Endodermal cell (in vitro differentiated cells): ENCODE measurements around the gene STEAP1B. TPM values are rescaled to one million over a fixed set of nuclear protein-coding genes. Genes with fewer than 3 reads are reported as not detected.

ENCODE experiments used
- DNase-seq: peaks from one replicate; pipeline ENCODE4 v3.0.0-alpha.2; 2017
- H3K27ac ChIP-seq: 2 replicates; pipeline ENCODE4 v1.5.1; 2013; ENCODE audit warnings: mild to moderate bottlenecking, low read depth, low read length, moderate library complexity
- H3K27me3 ChIP-seq: 2 replicates; pipeline ENCODE4 v1.6.1; 2013; ENCODE audit warnings: mild to moderate bottlenecking, low read length, moderate library complexity; ENCODE audit not compliant: insufficient read depth, control insufficient read depth, poor library complexity, severe bottlenecking
- H3K36me3 ChIP-seq: 2 replicates; pipeline ENCODE4 v1.7.0; 2013; ENCODE audit warnings: mild to moderate bottlenecking, low read length, moderate library complexity; ENCODE audit not compliant: control insufficient read depth, insufficient read depth
- H3K4me1 ChIP-seq: one replicate; pipeline ENCODE4 v1.7.0; 2013; ENCODE audit warnings: low read length; ENCODE audit not compliant: control insufficient read depth, insufficient read depth
- H3K4me3 ChIP-seq: 2 replicates; pipeline ENCODE4 v1.5.1; 2013; ENCODE audit warnings: mild to moderate bottlenecking, low read length, moderate library complexity
- H3K9ac ChIP-seq: 2 replicates; pipeline ENCODE4 v1.6.1; 2013; ENCODE audit warnings: mild to moderate bottlenecking, low read length, moderate library complexity; ENCODE audit not compliant: poor library complexity, severe bottlenecking; ENCODE audit errors: extremely low read depth
- H3K9me3 ChIP-seq: 2 replicates; pipeline ENCODE4 v1.6.1; 2013; ENCODE audit warnings: mild to moderate bottlenecking, low read length, moderate library complexity; ENCODE audit not compliant: control insufficient read depth
- H3K27ac Mint-ChIP-seq: 2 replicates; pipeline ENCODE4 v1.8.0; 2020; ENCODE audit warnings: mixed read lengths
- H3K27me3 Mint-ChIP-seq: 2 replicates; pipeline ENCODE4 v1.8.0; 2021; ENCODE audit warnings: mild to moderate bottlenecking, mixed read lengths; ENCODE audit not compliant: insufficient read depth
- H3K36me3 Mint-ChIP-seq: 2 replicates; pipeline ENCODE4 v1.8.0; 2020; ENCODE audit warnings: low read depth, mixed read lengths
- H3K4me1 Mint-ChIP-seq: 2 replicates; pipeline ENCODE4 v1.8.0; 2020; ENCODE audit warnings: mixed read lengths
- H3K4me3 Mint-ChIP-seq: 2 replicates; pipeline ENCODE4 v1.8.0; 2020; ENCODE audit warnings: mild to moderate bottlenecking, moderate library complexity, mixed read lengths
- H3K9me3 Mint-ChIP-seq: 2 replicates; pipeline ENCODE4 v1.8.0; 2020; ENCODE audit warnings: mild to moderate bottlenecking, mixed read lengths
- WGBS, 2 experiments: methylation state at CpG; one replicate each; pipeline versions ENCODE4 v1.1.5 to v1.1.7; 2013; ENCODE audit warnings: missing lambda C conversion rate in 2 of 2, mixed read lengths in 1 of 2; ENCODE audit not compliant: insufficient coverage in 1 of 2, insufficient read length in 1 of 2; 5-methylcytosine and 5-hydroxymethylcytosine counted together
- total RNA-seq, 2 donors: library from RNA; stranded (reverse); fragmentation: NEBNext Ultra II Directional in 1 of 2; extraction: Animal tissue kit (Norgen Biotek cat#: 25700) in 1 of 2; gene quantifications; 2 replicates in 1 of 2; 3 replicates in 1 of 2; pipeline ENCODE4 v1.2.1, GENCODE V29; 2021
- TF ChIP-seq, protein P1 (sequence below): fragments of 200-600 bp; sonication (generic); conservative IDR thresholded peaks from 2 replicates; pipeline ENCODE4 v1.5.0; 2021; ENCODE audit warnings: antibody characterized with exemption, mild to moderate bottlenecking

Gene STEAP1B
- total RNA-seq, 2 donors from 2014 or later: 30.5 to 54.2 TPM

DNA sequence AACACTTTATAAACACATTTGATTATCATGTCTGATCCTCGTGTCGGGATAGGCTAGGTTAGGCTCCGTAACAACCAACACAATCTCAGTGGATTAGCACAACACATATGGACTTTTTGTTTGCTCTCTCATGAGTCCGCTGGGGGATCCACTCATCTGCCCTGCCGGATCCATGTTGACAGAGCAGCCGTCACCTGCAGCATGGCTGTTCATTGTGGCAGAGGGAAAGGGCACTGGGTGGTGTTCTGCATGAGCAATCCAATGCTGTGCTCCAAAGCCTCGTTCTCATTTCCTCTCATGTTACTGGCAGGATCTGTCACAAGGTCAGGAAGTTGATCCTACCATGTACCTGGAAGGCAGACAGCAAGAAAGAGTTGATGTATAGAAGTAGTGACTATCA, 80.5 kb downstream of the STEAP1B start:
- H3K4me1 ChIP-seq: no peaks in the 10 kb centered on the region
- Mint-ChIP-seq H3K4me1 (peaks cover 6% of the 10 kb centered on the region), H3K4me3 (no peak overlapping the region), H3K27ac (no peak overlapping the region), H3K9me3 (no peaks in the 10 kb centered on the region), H3K36me3 (peaks cover 25% of the 10 kb centered on the region), H3K27me3 (no peaks in the 10 kb centered on the region)
- no peak overlapping the region for H3K4me3 ChIP-seq
- H3K9ac ChIP-seq: no peak overlapping the region
- no peaks in the 10 kb centered on the region for H3K36me3 ChIP-seq
- 94 to 100% methylated on average over 5 to 7 of the region's 7 CpGs for WGBS, 2 experiments
- no peaks in the 10 kb centered on the region for H3K27me3 ChIP-seq
- H3K27ac ChIP-seq: no peak overlapping the region
- H3K9me3 ChIP-seq: no peaks in the 10 kb centered on the region
- no peak for DNase-seq
- TF ChIP-seq, protein P1, sequence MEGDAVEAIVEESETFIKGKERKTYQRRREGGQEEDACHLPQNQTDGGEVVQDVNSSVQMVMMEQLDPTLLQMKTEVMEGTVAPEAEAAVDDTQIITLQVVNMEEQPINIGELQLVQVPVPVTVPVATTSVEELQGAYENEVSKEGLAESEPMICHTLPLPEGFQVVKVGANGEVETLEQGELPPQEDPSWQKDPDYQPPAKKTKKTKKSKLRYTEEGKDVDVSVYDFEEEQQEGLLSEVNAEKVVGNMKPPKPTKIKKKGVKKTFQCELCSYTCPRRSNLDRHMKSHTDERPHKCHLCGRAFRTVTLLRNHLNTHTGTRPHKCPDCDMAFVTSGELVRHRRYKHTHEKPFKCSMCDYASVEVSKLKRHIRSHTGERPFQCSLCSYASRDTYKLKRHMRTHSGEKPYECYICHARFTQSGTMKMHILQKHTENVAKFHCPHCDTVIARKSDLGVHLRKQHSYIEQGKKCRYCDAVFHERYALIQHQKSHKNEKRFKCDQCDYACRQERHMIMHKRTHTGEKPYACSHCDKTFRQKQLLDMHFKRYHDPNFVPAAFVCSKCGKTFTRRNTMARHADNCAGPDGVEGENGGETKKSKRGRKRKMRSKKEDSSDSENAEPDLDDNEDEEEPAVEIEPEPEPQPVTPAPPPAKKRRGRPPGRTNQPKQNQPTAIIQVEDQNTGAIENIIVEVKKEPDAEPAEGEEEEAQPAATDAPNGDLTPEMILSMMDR: no peak

DNA sequence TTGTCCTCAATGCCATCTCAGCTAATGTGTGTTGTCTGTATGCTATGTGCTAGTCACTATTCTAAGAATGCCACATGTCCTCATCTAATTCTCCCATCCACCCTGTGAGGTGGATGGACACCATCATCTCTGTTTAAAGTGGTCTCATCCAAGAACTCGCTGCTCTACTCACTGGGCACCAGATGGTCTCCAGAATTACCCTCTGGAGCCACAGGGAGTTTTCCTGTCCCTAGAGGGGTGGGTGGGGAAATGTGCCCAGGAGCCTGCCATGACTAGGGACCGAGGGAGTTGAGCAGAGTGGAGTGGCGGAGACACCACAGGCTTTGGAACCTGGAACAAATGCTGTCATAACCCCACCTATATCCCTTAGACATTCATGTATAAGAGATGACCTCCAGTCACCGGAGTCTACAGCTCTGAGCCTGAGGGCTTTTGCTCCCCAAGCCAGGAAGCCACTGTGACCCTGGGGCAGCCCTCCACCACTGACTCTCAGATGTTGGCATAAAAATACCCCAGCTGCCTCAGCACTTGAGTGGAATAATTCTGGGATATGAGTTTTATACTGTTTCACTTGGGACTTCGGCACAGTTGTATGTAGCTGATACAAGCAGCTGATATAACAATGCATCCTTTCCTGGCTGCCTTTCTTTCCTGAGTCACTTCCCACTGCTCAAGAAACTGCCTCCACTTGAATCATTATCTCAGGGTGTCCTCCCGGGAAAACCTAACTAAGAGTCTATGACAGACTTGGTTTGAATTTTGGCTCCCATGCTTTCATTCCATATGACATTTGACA, 81.5 kb downstream of the STEAP1B start:
- DNase-seq: no peak
- H3K27ac ChIP-seq: no peak overlapping the region
- no peak overlapping the region for H3K9ac ChIP-seq
- H3K27ac Mint-ChIP-seq: no peak overlapping the region
- 56 to 85% methylated on average over 2 to 6 of the region's 6 CpGs for WGBS, 2 experiments
- peaks cover 25% of the 10 kb centered on the region for H3K36me3 Mint-ChIP-seq
- no peaks in the 10 kb centered on the region for H3K4me1 ChIP-seq
- no peak overlapping the region for H3K4me3 ChIP-seq
- H3K9me3 Mint-ChIP-seq: no peaks in the 10 kb centered on the region
- H3K36me3 ChIP-seq: no peaks in the 10 kb centered on the region
- peaks cover 6% of the 10 kb centered on the region for H3K4me1 Mint-ChIP-seq
- no peaks in the 10 kb centered on the region for H3K27me3 Mint-ChIP-seq
- H3K4me3 Mint-ChIP-seq: no peak overlapping the region
- no peaks in the 10 kb centered on the region for H3K27me3 ChIP-seq
- TF ChIP-seq, protein P1: no peak
- H3K9me3 ChIP-seq: no peaks in the 10 kb centered on the region

DNA sequence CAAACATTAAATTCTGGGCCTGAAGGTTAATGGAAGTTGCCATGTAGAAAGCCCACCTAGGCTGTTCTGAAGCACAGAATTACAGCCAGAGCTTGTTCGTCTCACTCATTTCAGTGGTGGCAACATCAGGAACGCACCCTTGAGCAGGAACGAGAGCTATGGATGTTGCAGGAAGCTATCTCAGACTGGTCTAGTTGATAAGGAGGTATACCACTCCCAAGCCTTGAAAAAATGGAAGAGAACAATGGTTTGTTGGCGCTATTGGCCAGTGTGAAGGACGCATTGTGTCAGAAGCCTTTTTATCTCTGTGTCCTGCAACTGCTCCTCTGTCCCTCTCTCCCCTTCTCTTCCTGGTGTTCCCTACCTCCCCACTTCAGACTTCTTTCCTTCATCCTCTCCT, 82.1 kb downstream of the STEAP1B start:
- TF ChIP-seq, protein P1: no peak
- Mint-ChIP-seq H3K27me3 (no peaks in the 10 kb centered on the region), H3K9me3 (no peaks in the 10 kb centered on the region)

More for the DNA sequence above, 82.1 kb downstream of the STEAP1B start:
- H3K36me3 ChIP-seq: no peaks in the 10 kb centered on the region
- peaks cover 8% of the 10 kb centered on the region for H3K4me1 Mint-ChIP-seq
- H3K9me3 ChIP-seq: no peaks in the 10 kb centered on the region
- H3K4me1 ChIP-seq: no peaks in the 10 kb centered on the region
- no peaks in the 10 kb centered on the region for H3K27me3 ChIP-seq
- H3K4me3 ChIP-seq: no peak overlapping the region
- H3K27ac ChIP-seq: no peak overlapping the region
- DNase-seq: no peak
- H3K36me3 Mint-ChIP-seq: peaks cover 25% of the 10 kb centered on the region
- no peak overlapping the region for H3K9ac ChIP-seq
- H3K27ac Mint-ChIP-seq: no peak overlapping the region
- H3K4me3 Mint-ChIP-seq: no peak overlapping the region
- 87 to 91% methylated on average over 5 of the region's 5 CpGs for WGBS, 2 experiments
